HG03175 (cell line): ENCODE results near the gene CRAMP1.
A peak's percentile ranks its signal among the peaks of the same experiment; 100 is the strongest.

ENCODE experiments used
- ATAC-seq: cut with Tn5 transposase; IDR thresholded peaks from one replicate; pipeline ENCODE4 v1.9.1; 2021; ENCODE audit warnings: mild to moderate bottlenecking, moderate library complexity; ENCODE audit not compliant: unreplicated experiment

The CRAMP1 gene

DNA sequence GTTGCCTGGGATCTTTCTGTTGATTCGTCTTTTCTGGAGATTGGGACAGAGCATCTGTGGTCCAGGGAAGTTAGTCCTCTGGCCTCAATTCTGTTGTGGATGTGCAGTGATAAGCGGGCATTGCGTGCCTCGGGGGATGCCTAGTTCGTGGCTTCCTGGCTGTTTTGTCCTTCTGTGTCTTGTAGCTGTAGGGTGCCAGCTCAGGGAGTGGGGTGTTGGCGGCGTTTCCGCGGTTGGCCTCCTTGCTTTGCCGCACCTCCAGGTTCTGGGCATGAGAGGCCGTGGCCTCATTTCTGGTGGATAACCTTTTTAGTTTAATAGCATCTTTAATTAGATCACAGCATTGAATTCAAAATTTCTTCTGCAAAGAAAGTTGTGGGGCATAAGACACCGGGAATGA, 64.5 kb downstream of the CRAMP1 start:
- ATAC-seq: no peak

DNA sequence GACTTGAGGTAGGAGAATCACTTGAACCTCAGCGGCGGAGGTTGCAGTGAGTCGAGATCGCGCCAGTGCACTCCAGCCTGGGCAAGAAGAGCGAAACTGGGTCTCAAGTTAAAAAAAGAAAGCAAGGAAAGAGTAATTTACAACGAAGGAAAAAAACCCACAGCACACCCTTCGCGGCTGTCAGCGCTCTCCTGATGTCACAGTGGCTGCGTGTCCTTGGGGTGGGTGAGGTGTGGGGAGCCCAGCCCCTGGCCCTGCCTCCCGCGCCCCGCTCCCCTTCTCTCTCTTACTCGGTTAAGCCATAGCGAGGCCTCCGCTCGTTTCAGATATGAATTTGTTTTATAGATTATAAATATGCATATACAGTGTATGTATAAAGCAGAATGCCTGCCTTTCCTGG, 65.2 kb downstream of the CRAMP1 start:
- no peak for ATAC-seq

DNA sequence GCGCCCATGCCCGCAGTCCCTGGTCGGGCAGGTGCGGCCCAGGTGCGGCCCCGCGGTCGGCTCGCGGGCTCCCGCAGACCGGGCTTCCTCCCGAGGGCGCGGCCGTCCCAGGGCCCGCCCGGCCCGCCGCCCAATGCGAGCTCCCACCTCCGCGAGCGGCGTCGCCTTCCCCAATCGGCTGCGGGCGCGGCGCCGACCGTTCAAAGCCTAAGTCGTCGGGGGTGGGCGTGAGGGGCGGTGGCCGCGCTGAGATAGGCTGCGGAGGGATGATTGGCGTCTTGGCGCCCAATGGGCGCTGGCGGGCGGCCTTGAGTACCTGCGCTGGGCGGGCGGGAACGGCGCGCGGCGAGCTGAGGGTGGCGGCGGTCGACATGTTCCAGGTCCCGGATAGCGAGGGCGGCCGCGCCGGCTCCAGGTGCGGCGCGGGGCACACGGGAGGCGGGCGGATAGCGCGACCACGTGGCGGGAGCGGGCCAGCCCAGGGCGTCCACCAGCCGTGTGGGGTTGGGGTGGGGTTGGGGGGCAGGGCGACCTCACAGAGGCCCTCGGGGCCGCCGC, 65.9 kb downstream of the CRAMP1 start, which contains the start of gene JPT2:
TSS of gene JPT2 (plus strand) at position 338 of the 558 bp plus-strand sequence. CDS start at position 372, 34 bp downstream.
- peak; percentile 94 for ATAC-seq

DNA sequence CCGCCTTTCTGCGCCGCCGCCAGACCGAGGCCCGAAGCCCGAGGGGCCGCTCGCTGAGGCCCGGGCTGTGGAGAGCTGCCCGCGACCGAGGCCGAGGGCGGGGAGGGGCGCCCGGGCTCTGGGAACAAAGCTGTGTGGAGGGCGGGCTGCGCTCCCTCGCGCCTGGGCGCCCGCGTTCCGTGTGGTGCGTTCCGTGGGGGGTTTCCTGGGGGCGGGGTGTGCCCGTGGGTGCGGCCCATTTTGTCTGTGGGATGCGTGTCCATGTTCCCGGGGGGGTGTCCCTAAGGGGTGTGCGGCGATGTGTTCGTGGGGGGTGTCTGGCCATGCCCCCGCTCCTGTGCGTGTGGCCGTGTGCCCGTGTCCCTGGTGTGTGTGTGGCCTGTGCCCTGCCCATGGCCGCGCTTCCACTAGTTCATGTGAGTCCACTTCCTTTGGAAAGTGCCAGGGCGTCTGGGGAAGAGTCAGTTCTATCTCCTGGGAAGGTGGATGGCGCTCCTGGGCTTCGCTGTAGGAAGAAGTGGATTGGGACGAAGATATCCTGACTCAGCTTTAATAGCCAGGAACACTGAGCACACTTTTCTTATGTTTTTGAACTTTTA, 66.4 kb downstream of the CRAMP1 start:
- peak; percentile 22 for ATAC-seq

GRCh38 chr16:1680361-1680760, 68.2 kb downstream of the CRAMP1 start:
- no peak for ATAC-seq

DNA sequence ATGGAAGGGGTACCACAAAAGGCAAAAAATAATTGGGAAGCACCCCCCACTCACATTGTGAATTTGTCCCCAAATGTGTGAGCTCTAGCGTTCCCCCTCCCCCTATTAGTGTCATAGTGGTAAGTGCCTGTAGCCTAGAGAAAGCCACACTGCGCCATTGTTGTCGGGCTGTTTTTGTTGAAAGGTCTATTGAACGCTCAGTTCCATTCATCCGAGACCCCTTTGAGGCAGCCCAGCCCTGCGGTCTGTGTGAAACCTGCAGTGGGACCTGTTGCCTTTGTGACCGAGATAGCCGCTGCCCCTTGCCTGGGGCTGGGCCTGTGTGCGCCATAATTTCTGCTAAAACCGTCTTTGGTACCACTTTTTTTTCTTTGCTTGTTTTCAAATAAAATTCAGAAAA, 68.9 kb downstream of the CRAMP1 start:
- ATAC-seq: no peak

DNA sequence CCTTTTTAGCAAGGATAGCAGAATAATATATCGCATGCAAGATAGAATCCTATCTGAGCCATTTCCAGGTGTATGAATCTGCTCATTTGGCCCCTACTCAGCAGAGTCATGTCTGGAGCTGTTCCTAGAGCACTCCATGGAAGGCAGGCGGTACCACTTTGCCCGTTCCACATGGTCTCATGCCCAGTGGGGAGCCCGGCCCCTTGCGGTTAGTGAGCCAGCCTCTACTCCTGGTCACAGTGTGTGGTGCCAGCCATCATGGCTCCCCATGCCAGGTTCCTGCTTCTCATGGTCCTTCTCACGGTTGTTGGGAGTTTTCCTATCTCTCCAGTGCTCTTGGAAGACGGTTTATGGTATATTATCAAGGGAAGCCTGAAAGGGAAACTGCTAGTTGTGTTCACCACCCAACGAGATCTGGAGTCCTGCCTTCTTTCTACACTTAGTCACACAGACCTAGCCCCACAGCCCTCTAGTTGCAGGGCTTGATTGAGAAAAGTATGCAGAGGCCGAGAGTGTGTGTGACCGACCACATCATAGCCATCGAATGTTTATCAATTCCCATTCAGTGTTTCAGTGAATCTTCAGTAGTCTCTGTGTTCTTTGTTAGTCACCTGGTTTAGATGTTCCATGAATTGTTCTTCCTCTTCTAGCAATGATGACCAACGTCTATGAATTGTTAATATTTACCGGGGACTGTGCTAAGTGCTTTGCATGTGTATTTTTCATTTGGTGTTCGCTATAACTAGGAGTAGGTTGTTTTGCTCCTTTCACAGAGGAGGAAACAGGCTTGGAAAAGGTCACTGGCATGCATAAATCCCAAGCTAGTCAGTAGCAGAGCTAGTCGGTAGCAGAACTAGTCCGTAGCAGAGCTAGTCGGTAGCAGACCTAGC, 75.5 kb downstream of the CRAMP1 start:
- no peak for ATAC-seq

DNA sequence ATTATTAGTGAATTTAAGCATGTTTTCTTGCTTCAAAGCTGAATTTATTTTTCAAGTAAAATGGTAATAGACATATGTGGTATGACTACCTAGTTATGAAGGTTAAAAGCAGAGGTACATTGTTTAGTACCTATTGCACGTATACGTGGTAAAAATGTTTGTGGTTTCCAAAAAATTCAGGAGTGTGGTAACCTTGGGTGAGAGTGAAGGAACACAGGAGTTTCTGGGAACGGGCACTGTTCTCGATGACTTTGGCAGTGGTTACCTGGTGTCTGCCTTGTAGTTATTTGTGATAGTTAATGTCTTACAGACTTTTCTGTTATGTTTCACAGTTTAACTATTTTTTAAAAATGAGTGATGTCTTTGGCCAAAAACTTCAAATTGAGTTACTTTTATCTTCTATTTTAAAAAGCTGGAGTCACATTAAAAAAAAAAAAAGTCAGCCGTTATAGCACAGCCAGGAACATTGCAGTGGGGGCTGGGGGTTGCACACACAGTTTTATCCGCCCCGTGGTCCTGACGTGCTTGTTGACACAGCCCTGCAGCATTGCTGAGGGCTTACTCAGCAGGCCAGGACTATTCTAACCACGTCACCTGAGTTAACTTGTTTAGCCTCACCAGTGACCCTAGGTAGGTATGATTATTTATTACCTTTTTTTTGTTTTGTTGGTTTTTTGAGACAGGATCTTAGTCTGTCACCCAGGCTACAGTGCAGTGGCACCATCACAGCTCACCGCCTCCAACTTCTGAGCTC, 76.8 kb downstream of the CRAMP1 start:
- no peak for ATAC-seq

- no peak for ATAC-seq
Observed at GRCh38 chr16:1689853-1690252, 77.7 kb downstream of the CRAMP1 start.

GRCh38 chr16:1690810-1691209, 78.7 kb downstream of the CRAMP1 start:
- no peak for ATAC-seq

GRCh38 chr16:1691276-1691675, 79.1 kb downstream of the CRAMP1 start:
- ATAC-seq: no peak

DNA sequence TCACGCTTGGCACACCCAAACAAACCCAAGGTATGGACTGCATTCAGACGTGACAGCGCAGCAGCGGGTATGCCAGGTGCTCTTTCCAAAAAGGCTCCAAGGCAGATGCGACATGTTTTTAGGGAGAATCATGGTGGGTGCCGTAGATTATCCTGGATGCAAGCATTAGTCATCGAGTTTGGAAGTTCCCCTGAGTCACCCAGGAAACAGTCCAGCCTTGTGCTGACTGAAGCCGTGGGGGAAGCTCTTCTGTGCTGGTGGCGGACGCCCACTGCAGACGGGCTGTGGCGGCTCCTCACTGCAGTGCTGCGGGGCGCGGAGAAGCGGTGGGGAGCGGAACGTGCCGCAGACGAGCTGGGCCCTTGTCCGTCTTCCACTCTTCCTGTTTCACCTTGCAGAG, 79.8 kb downstream of the CRAMP1 start:
- ATAC-seq: no peak

DNA sequence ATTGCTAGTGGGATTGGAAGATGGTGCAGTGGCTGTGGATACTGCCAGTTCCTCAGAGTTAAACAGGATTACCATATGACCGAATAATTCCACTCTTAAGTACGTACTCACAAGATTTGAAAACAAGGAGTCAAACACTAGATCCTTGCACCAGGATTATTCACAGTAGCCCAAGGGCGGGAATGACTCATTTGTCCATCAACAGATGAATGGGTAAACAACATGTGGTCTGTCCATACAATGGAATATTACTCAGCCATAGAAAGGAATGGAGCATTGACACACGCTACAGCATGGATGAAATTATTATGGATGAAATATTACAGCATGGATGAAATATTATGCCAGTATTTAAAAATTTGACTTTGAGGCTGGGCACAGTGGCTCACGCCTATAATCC, 84.7 kb downstream of the CRAMP1 start:
- ATAC-seq: no peak

GRCh38 chr16:1698680-1699079, 86.5 kb downstream of the CRAMP1 start:
- no peak for ATAC-seq

- no peak for ATAC-seq
Observed at GRCh38 chr16:1700246-1700645, 88.1 kb downstream of the CRAMP1 start.

GRCh38 chr16:1701216-1701878, 89.2 kb downstream of the CRAMP1 start:
- no peak for ATAC-seq

GRCh38 chr16:1705324-1705687, 93.1 kb downstream of the CRAMP1 start:
- ATAC-seq: peak; percentile 4

- ATAC-seq: peak; percentile 85
Observed at GRCh38 chr16:1705688-1706385, 93.7 kb downstream of the CRAMP1 start, which contains the start of gene MAPK8IP3. TSS of gene MAPK8IP3 (plus strand) at chr16:1706195. CDS start at chr16:1706340, 145 bp downstream.

GRCh38 chr16:1706386-1707192, 94.4 kb downstream of the CRAMP1 start:
- peak; percentile 27 for ATAC-seq
